Measurements from ENCODE around the gene ITPRID1.

ITPRID1 gene

GRCh38 chr7:31602041-31602625, 88.2 kb downstream of the ITPRID1 start:
- H3K4me3 ChIP-seq (ENCODE audit: control insufficient read depth in 1 of 7, extremely low read depth in 1 of 7, insufficient read depth in 4 of 7, low read depth in 2 of 7, low read length in 6 of 7), result no peak overlapping the region
- no peaks in the 10 kb centered on the region for H3K4me1 ChIP-seq (ENCODE audit: control extremely low read depth in 1 of 4, control insufficient read depth in 4 of 4, insufficient read depth in 4 of 4, low read length in 3 of 4)
- no peaks in the 10 kb centered on the region for H3K9me3 ChIP-seq (ENCODE audit: control extremely low read depth in 1 of 5, control insufficient read depth in 4 of 5, insufficient read depth in 2 of 5, low read depth in 1 of 5, low read length in 4 of 5)
- no peaks in the 10 kb centered on the region for H3K36me3 ChIP-seq (ENCODE audit: control insufficient read depth in 4 of 4, insufficient read depth in 4 of 4, low read length in 3 of 4)
- WGBS (ENCODE audit: insufficient coverage), result 78% methylated on average over 3 of the region's 5 CpGs
- H3K27ac ChIP-seq (ENCODE audit: insufficient read depth in 1 of 2, low read depth in 1 of 2, low read length in 2 of 2, poor library complexity in 1 of 2, severe bottlenecking in 2 of 2), result no peak overlapping the region
- ChIA-PET CTCF (no interaction called here), POLR2A (no interaction called here)
- DNase-seq, result no peak
- H3K27me3 ChIP-seq (replicated peaks in 2 of 5; ENCODE audit: control insufficient read depth in 4 of 5, insufficient read depth in 5 of 5, low read length in 4 of 5), result no peaks in the 10 kb centered on the region

- H3K27me3 ChIP-seq (replicated peaks in 2 of 5; ENCODE audit: control insufficient read depth in 4 of 5, insufficient read depth in 5 of 5, low read length in 4 of 5), result no peaks in the 10 kb centered on the region
- DNase-seq, result no peak
- 69% methylated on average over 5 of the region's 5 CpGs for WGBS (ENCODE audit: insufficient coverage)
- H3K4me3 ChIP-seq (ENCODE audit: control insufficient read depth in 1 of 7, extremely low read depth in 1 of 7, insufficient read depth in 4 of 7, low read depth in 2 of 7, low read length in 6 of 7), result no peak overlapping the region
- ChIA-PET CTCF (no interaction called here), POLR2A (no interaction called here)
- no peaks in the 10 kb centered on the region for H3K9me3 ChIP-seq (ENCODE audit: control extremely low read depth in 1 of 5, control insufficient read depth in 4 of 5, insufficient read depth in 2 of 5, low read depth in 1 of 5, low read length in 4 of 5)
- no peaks in the 10 kb centered on the region for H3K4me1 ChIP-seq (ENCODE audit: control extremely low read depth in 1 of 4, control insufficient read depth in 4 of 4, insufficient read depth in 4 of 4, low read length in 3 of 4)
- H3K27ac ChIP-seq (ENCODE audit: insufficient read depth in 1 of 2, low read depth in 1 of 2, low read length in 2 of 2, poor library complexity in 1 of 2, severe bottlenecking in 2 of 2), result no peak overlapping the region
- no peaks in the 10 kb centered on the region for H3K36me3 ChIP-seq (ENCODE audit: control insufficient read depth in 4 of 4, insufficient read depth in 4 of 4, low read length in 3 of 4)
Measured at GRCh38 chr7:31603046-31603445, 89.2 kb downstream of the ITPRID1 start.

DNA sequence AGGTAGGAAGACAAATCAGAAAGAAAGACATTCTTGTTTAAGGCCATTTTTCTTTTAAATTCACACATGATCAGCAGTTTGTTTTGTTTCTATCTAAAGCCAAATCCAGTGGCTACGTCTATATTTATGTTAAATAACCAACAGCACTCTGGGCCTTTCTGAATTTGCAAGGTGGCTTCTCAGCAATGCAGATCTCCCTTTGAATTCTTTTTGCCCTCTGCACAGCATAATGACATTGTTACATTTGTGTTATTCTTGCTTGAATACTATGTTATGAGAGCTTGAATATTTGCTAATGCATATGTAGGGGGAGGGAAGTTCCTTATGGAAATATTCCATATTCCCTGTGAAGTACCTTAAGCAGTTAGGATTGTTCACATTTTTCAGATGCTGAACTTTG, 99.7 kb downstream of the ITPRID1 start:
- POLR2A ChIA-PET, result no interaction called here
- CTCF ChIA-PET, result no interaction called here
- no peaks in the 10 kb centered on the region for H3K36me3 ChIP-seq (ENCODE audit: control insufficient read depth in 4 of 4, insufficient read depth in 4 of 4, low read length in 3 of 4)
- no peak overlapping the region for H3K4me3 ChIP-seq (ENCODE audit: control insufficient read depth in 1 of 7, extremely low read depth in 1 of 7, insufficient read depth in 4 of 7, low read depth in 2 of 7, low read length in 6 of 7)
- no peak for DNase-seq
- no peaks in the 10 kb centered on the region for H3K4me1 ChIP-seq (ENCODE audit: control extremely low read depth in 1 of 4, control insufficient read depth in 4 of 4, insufficient read depth in 4 of 4, low read length in 3 of 4)
- H3K27ac ChIP-seq (ENCODE audit: insufficient read depth in 1 of 2, low read depth in 1 of 2, low read length in 2 of 2, poor library complexity in 1 of 2, severe bottlenecking in 2 of 2), result no peak overlapping the region
- H3K9me3 ChIP-seq (ENCODE audit: control extremely low read depth in 1 of 5, control insufficient read depth in 4 of 5, insufficient read depth in 2 of 5, low read depth in 1 of 5, low read length in 4 of 5), result no peaks in the 10 kb centered on the region
- no peaks in the 10 kb centered on the region for H3K27me3 ChIP-seq (replicated peaks in 2 of 5; ENCODE audit: control insufficient read depth in 4 of 5, insufficient read depth in 5 of 5, low read length in 4 of 5)
- 100% methylated on average over 1 of the region's 1 CpG for WGBS (ENCODE audit: insufficient coverage)

DNA sequence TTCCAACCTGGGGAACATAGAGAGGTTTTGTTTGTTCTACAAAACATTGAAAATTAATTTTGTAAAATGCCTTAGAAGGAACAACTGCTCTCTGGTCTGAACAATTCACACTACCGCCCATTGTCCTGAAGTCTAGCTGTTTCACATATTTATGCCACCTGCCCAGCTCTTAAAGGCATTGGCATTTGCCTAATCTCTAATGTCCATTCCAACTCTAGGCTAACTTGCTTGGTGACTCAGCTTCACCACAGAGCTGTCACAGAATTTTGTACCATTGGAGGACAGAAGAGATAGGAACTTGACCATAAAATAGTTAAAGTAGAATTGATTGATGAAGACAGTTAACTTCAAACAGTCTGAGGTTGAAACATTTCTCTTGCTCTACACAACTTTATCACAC, 119.6 kb downstream of the ITPRID1 start:
- H3K4me1 ChIP-seq (ENCODE audit: control extremely low read depth in 1 of 4, control insufficient read depth in 4 of 4, insufficient read depth in 4 of 4, low read length in 3 of 4), result no peaks in the 10 kb centered on the region
- ChIA-PET CTCF (interaction anchor here (1.3 to 2.8 kb wide), 4 partner anchors 184 to 498 kb away, joined by 3 to 21 read pairs (median 8); no protein-coding TSS in a partner anchor), POLR2A (no interaction called here)
- 100% methylated on average over 1 of the region's 1 CpG for WGBS (ENCODE audit: insufficient coverage)
- no peak overlapping the region for H3K4me3 ChIP-seq (ENCODE audit: control insufficient read depth in 1 of 7, extremely low read depth in 1 of 7, insufficient read depth in 4 of 7, low read depth in 2 of 7, low read length in 6 of 7)
- H3K9me3 ChIP-seq (ENCODE audit: control extremely low read depth in 1 of 5, control insufficient read depth in 4 of 5, insufficient read depth in 2 of 5, low read depth in 1 of 5, low read length in 4 of 5), result no peaks in the 10 kb centered on the region
- no peak overlapping the region for H3K27ac ChIP-seq (ENCODE audit: insufficient read depth in 1 of 2, low read depth in 1 of 2, low read length in 2 of 2, poor library complexity in 1 of 2, severe bottlenecking in 2 of 2)
- DNase-seq, result no peak
- no peaks in the 10 kb centered on the region for H3K36me3 ChIP-seq (ENCODE audit: control insufficient read depth in 4 of 4, insufficient read depth in 4 of 4, low read length in 3 of 4)
- H3K27me3 ChIP-seq (replicated peaks in 2 of 5; ENCODE audit: control insufficient read depth in 4 of 5, insufficient read depth in 5 of 5, low read length in 4 of 5), result no peaks in the 10 kb centered on the region

DNA sequence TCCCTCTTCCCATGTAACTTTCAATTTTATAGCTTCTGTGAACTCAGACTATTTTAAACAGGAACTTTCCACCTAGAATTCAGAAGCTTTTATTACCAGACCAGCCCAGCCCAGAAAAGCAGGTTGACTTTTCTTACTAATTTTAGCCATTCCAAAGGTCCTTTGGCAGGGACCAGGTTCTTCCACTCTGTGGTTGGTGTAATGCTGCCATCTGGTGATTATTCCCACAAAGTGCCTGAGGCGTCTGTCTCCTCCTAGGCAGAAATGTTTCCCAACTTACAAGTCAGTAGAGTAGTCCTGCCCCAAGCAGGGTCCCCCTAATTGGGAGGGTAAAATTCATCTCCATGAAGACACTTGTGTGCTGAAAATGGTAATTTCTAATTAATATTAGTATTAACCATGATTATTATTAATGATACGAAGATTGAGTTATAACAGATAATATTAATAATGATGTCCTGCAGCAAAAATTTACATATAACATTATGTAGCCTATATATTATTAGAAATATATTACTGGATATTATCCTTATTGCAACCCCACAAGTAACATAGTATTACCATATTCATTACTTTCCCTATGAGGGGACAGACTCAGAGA, 120.1 kb downstream of the ITPRID1 start:
- ChIA-PET POLR2A (no interaction called here), CTCF (interaction anchor here (1.0 to 2.8 kb wide), 4 partner anchors 15 to 499 kb away, joined by 3 to 21 read pairs (median 8); no protein-coding TSS in a partner anchor)
- H3K27me3 ChIP-seq (replicated peaks in 2 of 5; ENCODE audit: control insufficient read depth in 4 of 5, insufficient read depth in 5 of 5, low read length in 4 of 5), result no peaks in the 10 kb centered on the region
- no CpG with 5 or more reads among the region's 2 CpGs for WGBS (ENCODE audit: insufficient coverage)
- no peak overlapping the region for H3K27ac ChIP-seq (ENCODE audit: insufficient read depth in 1 of 2, low read depth in 1 of 2, low read length in 2 of 2, poor library complexity in 1 of 2, severe bottlenecking in 2 of 2)
- no peaks in the 10 kb centered on the region for H3K36me3 ChIP-seq (ENCODE audit: control insufficient read depth in 4 of 4, insufficient read depth in 4 of 4, low read length in 3 of 4)
- peak; percentile 20 to 54 (median 32) for DNase-seq
- H3K4me3 ChIP-seq (ENCODE audit: control insufficient read depth in 1 of 7, extremely low read depth in 1 of 7, insufficient read depth in 4 of 7, low read depth in 2 of 7, low read length in 6 of 7), result no peak overlapping the region
- H3K9me3 ChIP-seq (ENCODE audit: control extremely low read depth in 1 of 5, control insufficient read depth in 4 of 5, insufficient read depth in 2 of 5, low read depth in 1 of 5, low read length in 4 of 5), result no peaks in the 10 kb centered on the region
- H3K4me1 ChIP-seq (ENCODE audit: control extremely low read depth in 1 of 4, control insufficient read depth in 4 of 4, insufficient read depth in 4 of 4, low read length in 3 of 4), result no peaks in the 10 kb centered on the region

GRCh38 chr7:31640381-31640780, 126.5 kb downstream of the ITPRID1 start:
- Histone ChIP-seq H3K27me3 (replicated peaks in 2 of 5; ENCODE audit: control insufficient read depth in 4 of 5, insufficient read depth in 5 of 5, low read length in 4 of 5) (peaks cover 0 to 3% (median 0%) of the 10 kb centered on the region in 5 experiments), H3K4me1 (ENCODE audit: control extremely low read depth in 1 of 4, control insufficient read depth in 4 of 4, insufficient read depth in 4 of 4, low read length in 3 of 4) (no peaks in the 10 kb centered on the region), H3K9me3 (ENCODE audit: control extremely low read depth in 1 of 5, control insufficient read depth in 4 of 5, insufficient read depth in 2 of 5, low read depth in 1 of 5, low read length in 4 of 5) (no peaks in the 10 kb centered on the region), H3K36me3 (ENCODE audit: control insufficient read depth in 4 of 4, insufficient read depth in 4 of 4, low read length in 3 of 4) (no peaks in the 10 kb centered on the region), H3K27ac (ENCODE audit: insufficient read depth in 1 of 2, low read depth in 1 of 2, low read length in 2 of 2, poor library complexity in 1 of 2, severe bottlenecking in 2 of 2) (no peak overlapping the region), H3K4me3 (ENCODE audit: control insufficient read depth in 1 of 7, extremely low read depth in 1 of 7, insufficient read depth in 4 of 7, low read depth in 2 of 7, low read length in 6 of 7) (no peak overlapping the region)
- 53% methylated on average over 2 of the region's 3 CpGs for WGBS (ENCODE audit: insufficient coverage)
- ChIA-PET POLR2A (no interaction called here), CTCF (no interaction called here)
- peak in 1 of 3 donors; percentile 0 for DNase-seq

- no peak overlapping the region for H3K4me3 ChIP-seq (ENCODE audit: control insufficient read depth in 1 of 7, extremely low read depth in 1 of 7, insufficient read depth in 4 of 7, low read depth in 2 of 7, low read length in 6 of 7)
- no peaks in the 10 kb centered on the region for H3K36me3 ChIP-seq (ENCODE audit: control insufficient read depth in 4 of 4, insufficient read depth in 4 of 4, low read length in 3 of 4)
- POLR2A ChIA-PET, result no interaction called here
- H3K27ac ChIP-seq (ENCODE audit: insufficient read depth in 1 of 2, low read depth in 1 of 2, low read length in 2 of 2, poor library complexity in 1 of 2, severe bottlenecking in 2 of 2), result no peak overlapping the region
- 70% methylated on average over 5 of the region's 5 CpGs for WGBS (ENCODE audit: insufficient coverage)
- peaks cover 0 to 3% (median 0%) of the 10 kb centered on the region in 5 experiments for H3K27me3 ChIP-seq (replicated peaks in 2 of 5; ENCODE audit: control insufficient read depth in 4 of 5, insufficient read depth in 5 of 5, low read length in 4 of 5)
- CTCF ChIA-PET, result no interaction called here
- H3K4me1 ChIP-seq (ENCODE audit: control extremely low read depth in 1 of 4, control insufficient read depth in 4 of 4, insufficient read depth in 4 of 4, low read length in 3 of 4), result no peaks in the 10 kb centered on the region
- no peaks in the 10 kb centered on the region for H3K9me3 ChIP-seq (ENCODE audit: control extremely low read depth in 1 of 5, control insufficient read depth in 4 of 5, insufficient read depth in 2 of 5, low read depth in 1 of 5, low read length in 4 of 5)
- no peak for DNase-seq
Measured at GRCh38 chr7:31642681-31643115, 128.8 kb downstream of the ITPRID1 start.

Measured in common myeloid progenitor, CD34-positive (primary cell).